A549 (cell line): ENCODE data around the gene PRKCZ.

ENCODE experiments used
- RCOR1 ChIP-seq: fragments of 150-350 bp; IDR thresholded peaks from 2 replicates; pipeline ENCODE4 v1.6.1; 2014; ENCODE audit warnings: antibody characterized with exemption, low read length, low read depth
- TF ChIP-seq, protein P1 (sequence below): fragments of 450-650 bp; IDR thresholded peaks from 2 replicates; pipeline ENCODE4 v1.6.1; 2014; ENCODE audit warnings: antibody characterized with exemption

DNA sequence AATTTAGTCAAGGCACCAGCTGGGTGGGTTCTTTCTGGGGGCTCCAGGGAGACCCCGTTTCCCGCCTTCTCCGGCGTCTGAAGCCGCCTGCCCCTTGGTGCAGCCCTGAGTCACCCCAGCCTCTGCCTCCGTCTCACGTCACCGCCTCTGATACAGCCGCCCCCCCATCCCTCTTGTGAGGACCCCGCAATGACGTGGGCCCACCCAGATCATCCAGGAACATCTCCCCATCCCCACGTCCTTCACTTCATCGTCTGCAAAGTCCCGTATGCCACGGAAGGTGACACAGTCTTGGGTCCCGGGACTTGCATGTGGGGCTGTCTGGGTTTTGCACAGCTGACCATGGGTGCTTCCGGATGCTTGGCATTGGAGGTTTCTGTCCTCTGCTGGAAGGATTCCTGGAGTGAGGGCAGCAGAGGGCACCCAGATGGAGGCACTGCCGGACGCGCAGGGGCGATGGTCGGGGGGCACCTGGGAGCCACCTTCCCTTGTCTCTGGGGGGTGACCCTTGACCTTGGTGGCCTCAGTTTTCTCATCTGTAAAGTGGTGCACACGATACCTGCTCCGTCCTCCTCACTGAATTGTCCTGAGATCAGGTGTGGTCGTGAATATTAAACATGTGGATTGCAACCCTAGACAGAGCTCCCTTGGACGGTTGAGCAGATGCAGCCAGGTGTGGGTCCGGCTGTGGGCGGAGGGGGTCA, 58.8 kb downstream of the PRKCZ start:
- no peak for TF ChIP-seq RCOR1
- TF ChIP-seq, protein P1, sequence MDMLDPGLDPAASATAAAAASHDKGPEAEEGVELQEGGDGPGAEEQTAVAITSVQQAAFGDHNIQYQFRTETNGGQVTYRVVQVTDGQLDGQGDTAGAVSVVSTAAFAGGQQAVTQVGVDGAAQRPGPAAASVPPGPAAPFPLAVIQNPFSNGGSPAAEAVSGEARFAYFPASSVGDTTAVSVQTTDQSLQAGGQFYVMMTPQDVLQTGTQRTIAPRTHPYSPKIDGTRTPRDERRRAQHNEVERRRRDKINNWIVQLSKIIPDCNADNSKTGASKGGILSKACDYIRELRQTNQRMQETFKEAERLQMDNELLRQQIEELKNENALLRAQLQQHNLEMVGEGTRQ, result no peak
